K562 (cell line): ENCODE results near the gene TMEFF2.

ENCODE experiments used
- CTCF ChIP-seq, 3 experiments: IDR thresholded peaks in 2 of 3; conservative IDR thresholded peaks in 1 of 3; 2 replicates each; pipeline ENCODE4 v1.5.1; 2011 to 2012; ENCODE audit warnings: low read length in 3 of 3, mild to moderate bottlenecking in 3 of 3, control low read depth in 2 of 3, improper control_type of control experiment in 1 of 3, inconsistent platforms in 1 of 3, low read depth in 1 of 3, mixed read lengths in 1 of 3, moderate library complexity in 1 of 3; ENCODE audit not compliant: insufficient read depth in 2 of 3
- E2F4 ChIP-seq: sonication (generic); formaldehyde crosslinking; IDR thresholded peaks from 2 replicates; pipeline ENCODE4 v1.8.0; 2022; ENCODE audit warnings: mild to moderate bottlenecking, low read depth, missing genetic modification reagents
- ELF4 ChIP-seq: fragments of 450-650 bp; formaldehyde crosslinking; IDR thresholded peaks from 2 replicates; pipeline ENCODE4 v1.4.0; 2022; ENCODE audit warnings: missing genetic modification characterization
- ELK3 ChIP-seq: fragments of 450-650 bp; formaldehyde crosslinking; IDR thresholded peaks from 2 replicates; pipeline ENCODE4 v1.4.0; 2020; ENCODE audit warnings: mild to moderate bottlenecking
- EP300 ChIP-seq: IDR thresholded peaks from 2 replicates; pipeline ENCODE4 v1.6.1; 2012; ENCODE audit warnings: low read length, improper control_type of control experiment
- HDAC6 ChIP-seq: IDR thresholded peaks from 2 replicates; pipeline ENCODE4 v1.6.1; 2012; ENCODE audit warnings: low read depth, mild to moderate bottlenecking, control low read depth, inconsistent platforms, low read length, moderate library complexity
- JUN ChIP-seq, 2 experiments: sonication (generic) in 1 of 2; formaldehyde crosslinking in 1 of 2; IDR thresholded peaks; 2 replicates each; pipeline versions ENCODE4 v1.6.1 to v1.8.0; 2012 to 2022; ENCODE audit warnings: borderline replicate concordance in 2 of 2, mild to moderate bottlenecking in 2 of 2, improper control_type of control experiment in 1 of 2, low read depth in 1 of 2, low read length in 1 of 2, missing genetic modification reagents in 1 of 2
- MAX ChIP-seq: sonication (generic); formaldehyde crosslinking; IDR thresholded peaks from 2 replicates; pipeline ENCODE4 v1.9.0; 2022; ENCODE audit warnings: mild to moderate bottlenecking, missing genetic modification reagents
- RAD51 ChIP-seq: fragments of 450-650 bp; IDR thresholded peaks from 2 replicates; pipeline ENCODE4 v1.7.1; 2016; ENCODE audit warnings: low read depth, mild to moderate bottlenecking, borderline replicate concordance
- ZNF263 ChIP-seq: sonication (generic); formaldehyde crosslinking; IDR thresholded peaks from 2 replicates; pipeline ENCODE4 v1.8.0; 2022; ENCODE audit warnings: mild to moderate bottlenecking, missing genetic modification reagents, borderline replicate concordance

GRCh38 chr2:192127434-192127833 is 67.3 kb downstream of the TMEFF2 start:
- no peak for TF ChIP-seq ZNF263 (CRISPR knock-in tag)
- TF ChIP-seq RAD51: no peak
- TF ChIP-seq JUN (IDR thresholded peaks at IDR 0.05; ENCODE audit: borderline replicate concordance, low read depth, low read length): no peak
- TF ChIP-seq JUN (CRISPR knock-in tag; IDR thresholded peaks at IDR 0.05; ENCODE audit: borderline replicate concordance): no peak
- TF ChIP-seq HDAC6: no peak
- TF ChIP-seq E2F4 (CRISPR knock-in tag): no peak
- no peak for TF ChIP-seq ELF4
- no peak for TF ChIP-seq EP300
- TF ChIP-seq MAX (CRISPR knock-in tag): no peak
- no peak for TF ChIP-seq CTCF (IDR thresholded peaks at IDR 0.05 in 2 of 3, conservative IDR thresholded peaks at IDR 0.05 in 1 of 3; ENCODE audit: insufficient read depth in 2 of 3, low read depth in 1 of 3, low read length in 3 of 3)
- no peak for TF ChIP-seq ELK3 (CRISPR knock-in tag)
